Keratinocyte (primary cell): ENCODE results near the gene PKLR. TPM values are rescaled to one million over a fixed set of nuclear protein-coding genes. Genes with fewer than 3 reads are reported as not detected.

Experiments used
- DNase-seq: peaks from one replicate; pipeline ENCODE4 v3.0.0-alpha.2; 2011; ENCODE audit warnings: low read depth, missing footprints, low spot score
- FAIRE-seq: peaks from 2 replicates; lab custom pipeline; 2011; peaks lifted over from hg19 to GRCh38; lab: Jason Lieb, UNC
- H2AFZ ChIP-seq: 2 replicates; pipeline ENCODE4 v1.6.0; 2012; ENCODE audit warnings: low read length, control low read depth, inconsistent platforms; ENCODE audit not compliant: control insufficient read depth
- H3K27ac ChIP-seq: 2 replicates; pipeline ENCODE4 v1.5.1; 2011; ENCODE audit warnings: low read length; ENCODE audit not compliant: control insufficient read depth, insufficient read depth
- H3K27me3 ChIP-seq: 3 replicates; pipeline ENCODE4 v1.6.0; 2011; ENCODE audit warnings: low read length; ENCODE audit not compliant: control insufficient read depth, insufficient read depth; ENCODE audit errors: extremely low read depth
- H3K36me3 ChIP-seq, 2 experiments: 2 replicates in 1 of 2; 3 replicates in 1 of 2; pipeline ENCODE4 v1.5.1; 2011; ENCODE audit warnings: low read length in 2 of 2, mild to moderate bottlenecking in 1 of 2; ENCODE audit not compliant: control insufficient read depth in 2 of 2, insufficient read depth in 2 of 2; ENCODE audit errors: extremely low read depth in 1 of 2
- H3K4me1 ChIP-seq: 3 replicates; pipeline ENCODE4 v1.5.1; 2011; ENCODE audit warnings: low read length; ENCODE audit not compliant: control insufficient read depth, insufficient read depth; ENCODE audit errors: extremely low read depth
- H3K4me2 ChIP-seq: 3 replicates; pipeline ENCODE4 v1.6.0; 2011; ENCODE audit warnings: low read depth, low read length; ENCODE audit not compliant: control insufficient read depth, insufficient read depth; ENCODE audit errors: extremely low read depth
- H3K4me3 ChIP-seq, 3 experiments: fragments of 200-600 bp in 1 of 3; sonication (generic) in 1 of 3; 2 replicates in 2 of 3; 3 replicates in 1 of 3; pipeline ENCODE4 v1.5.1; 2011 to 2016; ENCODE audit warnings: low read length in 3 of 3, mild to moderate bottlenecking in 3 of 3, control low read depth in 2 of 3, inconsistent platforms in 1 of 3, low read depth in 1 of 3, mixed read lengths in 1 of 3, mixed run types in 1 of 3, moderate library complexity in 1 of 3; ENCODE audit not compliant: control insufficient read depth in 2 of 3, insufficient read depth in 2 of 3; ENCODE audit errors: extremely low read depth in 1 of 3
- H3K79me2 ChIP-seq: 2 replicates; pipeline ENCODE4 v1.6.0; 2012; ENCODE audit warnings: low read length; ENCODE audit not compliant: control insufficient read depth, insufficient read depth
- H3K9ac ChIP-seq: 3 replicates; pipeline ENCODE4 v1.6.0; 2011; ENCODE audit warnings: low read length; ENCODE audit not compliant: control insufficient read depth, insufficient read depth; ENCODE audit errors: extremely low read depth
- H3K9me1 ChIP-seq: 3 replicates; pipeline ENCODE4 v1.6.0; 2011; ENCODE audit warnings: low read length; ENCODE audit not compliant: control insufficient read depth, insufficient read depth; ENCODE audit errors: extremely low read depth
- H3K9me3 ChIP-seq: 2 replicates; pipeline ENCODE4 v1.5.1; 2012; ENCODE audit warnings: low read depth, low read length; ENCODE audit not compliant: control insufficient read depth
- H4K20me1 ChIP-seq: 3 replicates; pipeline ENCODE4 v1.6.0; 2011; ENCODE audit warnings: low read length; ENCODE audit not compliant: control insufficient read depth, insufficient read depth; ENCODE audit errors: extremely low read depth
- CTCF ChIP-seq, 3 experiments: IDR thresholded peaks in 1 of 3; conservative IDR thresholded peaks in 1 of 3; optimal IDR thresholded peaks in 1 of 3; 2 replicates in 2 of 3; 3 replicates in 1 of 3; pipeline versions ENCODE3 to v1.5.1; 2011; ENCODE audit warnings: low read length in 3 of 3, mild to moderate bottlenecking in 3 of 3, moderate library complexity in 2 of 3, control low read depth in 1 of 3, inconsistent platforms in 1 of 3; ENCODE audit not compliant: insufficient read depth in 2 of 3; ENCODE audit errors: extremely low read depth in 1 of 3
- EZH2 ChIP-seq: IDR thresholded peaks from one replicate; pipeline ENCODE4 v1.6.1; 2012; ENCODE audit warnings: inconsistent platforms, mild to moderate bottlenecking, low read length, moderate library complexity
- dilution Hi-C: fragments of 300-500 bp; cut with MboI; formaldehyde crosslinking; loops from one replicate; pipeline ENCODE4 v1.7.0; 2020; ENCODE audit warnings: low sequenced_read_pairs; ENCODE audit not compliant: extremely low pct_ligation_motif_present
- polyA plus RNA-seq, 5 experiments: library from polyadenylated mRNA; depleted of rRNA in 3 of 5; stranded (reverse) in 3 of 5; stranded (forward) in 1 of 5; unstranded in 1 of 5; fragments of >200 nt; gene quantifications; 1 replicate in 1 of 5; 2 replicates in 3 of 5; 3 replicates in 1 of 5; pipeline versions ENCODE4 v1.2.1 to v1.2.3, GENCODE V29; 2011 to 2012; ENCODE audit warnings: missing spikeins in 2 of 5, low read depth in 1 of 5, low replicate concordance in 1 of 5

PKLR gene
- polyA plus RNA-seq, 1 donor (not counting 4 experiments of a cell fraction or from before 2014, with no cell fraction given), result 0.03 TPM

GRCh38 chr1:155300553-155301329, 497 bp downstream of the PKLR start:
- Histone ChIP-seq H3K79me2 (no peaks in the 10 kb centered on the region), H2AFZ (no peak overlapping the region), H3K4me1 (peaks cover 7% of the 10 kb centered on the region), H3K9ac (no peak overlapping the region), H4K20me1 (no peaks in the 10 kb centered on the region), H3K9me1 (no peaks in the 10 kb centered on the region), H3K36me3 (no peaks in the 10 kb centered on the region), H3K9me3 (no peaks in the 10 kb centered on the region), H3K27ac (no peak overlapping the region), H3K4me3 (no peak overlapping the region), H3K4me2 (no peak overlapping the region), H3K27me3 (peaks cover 4% of the 10 kb centered on the region)
- DNase-seq, result no peak
- TF ChIP-seq EZH2 (no peak), CTCF (optimal IDR thresholded peaks at IDR 0.05 in 1 of 3, IDR thresholded peaks at IDR 0.05 in 1 of 3, conservative IDR thresholded peaks at IDR 0.05 in 1 of 3; ENCODE audit: extremely low read depth in 1 of 3, insufficient read depth in 2 of 3, low read length in 3 of 3) (no peak)
- dilution Hi-C loops, result no loop called here
- FAIRE-seq, result no peak

- DNase-seq (no peak), FAIRE-seq (no peak)
- Histone ChIP-seq H3K4me3 (no peak overlapping the region), H3K27me3 (peaks cover 10% of the 10 kb centered on the region), H3K27ac (no peak overlapping the region), H3K36me3 (no peaks in the 10 kb centered on the region), H3K4me2 (no peak overlapping the region), H3K9ac (no peak overlapping the region), H3K9me1 (no peaks in the 10 kb centered on the region), H4K20me1 (no peaks in the 10 kb centered on the region), H2AFZ (no peak overlapping the region), H3K9me3 (no peaks in the 10 kb centered on the region), H3K79me2 (no peaks in the 10 kb centered on the region), H3K4me1 (peaks cover 10% of the 10 kb centered on the region)
- no peak for TF ChIP-seq CTCF (optimal IDR thresholded peaks at IDR 0.05 in 1 of 3, IDR thresholded peaks at IDR 0.05 in 1 of 3, conservative IDR thresholded peaks at IDR 0.05 in 1 of 3; ENCODE audit: extremely low read depth in 1 of 3, insufficient read depth in 2 of 3, low read length in 3 of 3)
- dilution Hi-C loops, result no loop called here
These were observed 1.2 kb downstream of the PKLR start for GRCh38 chr1:155300024-155300423.
